GM20000 (cell line): ENCODE results near the gene HIVEP2.

Experiments
- DNase-seq: peaks from one replicate; pipeline ENCODE4 v3.0.0; 2012; ENCODE audit warnings: low spot score
- CTCF ChIP-seq: IDR thresholded peaks from 2 replicates; pipeline ENCODE4 v1.5.1; 2012; ENCODE audit warnings: mild to moderate bottlenecking, control low read depth; ENCODE audit errors: extremely low read depth, missing control alignments

The HIVEP2 gene

DNA sequence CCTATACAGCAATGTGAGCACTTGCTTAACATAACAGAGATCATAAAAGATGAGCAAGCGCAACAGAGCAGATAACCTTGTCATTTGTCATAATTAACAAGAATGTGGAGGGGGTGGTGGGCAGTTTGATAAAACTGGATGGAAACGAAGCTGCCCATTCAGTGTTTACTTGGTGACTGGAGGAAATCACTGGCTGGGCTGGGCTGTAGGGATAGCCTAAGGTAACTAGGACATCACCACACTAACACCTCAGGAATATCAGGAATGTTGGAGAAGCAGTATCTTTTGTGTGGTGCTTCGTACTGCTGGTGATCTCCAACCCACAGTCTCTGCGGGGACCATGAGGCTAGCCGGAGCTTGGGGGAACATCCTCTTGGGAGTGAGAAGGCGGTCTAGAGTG is 218.4 kb downstream of the HIVEP2 start:
- no peak for DNase-seq

DNA sequence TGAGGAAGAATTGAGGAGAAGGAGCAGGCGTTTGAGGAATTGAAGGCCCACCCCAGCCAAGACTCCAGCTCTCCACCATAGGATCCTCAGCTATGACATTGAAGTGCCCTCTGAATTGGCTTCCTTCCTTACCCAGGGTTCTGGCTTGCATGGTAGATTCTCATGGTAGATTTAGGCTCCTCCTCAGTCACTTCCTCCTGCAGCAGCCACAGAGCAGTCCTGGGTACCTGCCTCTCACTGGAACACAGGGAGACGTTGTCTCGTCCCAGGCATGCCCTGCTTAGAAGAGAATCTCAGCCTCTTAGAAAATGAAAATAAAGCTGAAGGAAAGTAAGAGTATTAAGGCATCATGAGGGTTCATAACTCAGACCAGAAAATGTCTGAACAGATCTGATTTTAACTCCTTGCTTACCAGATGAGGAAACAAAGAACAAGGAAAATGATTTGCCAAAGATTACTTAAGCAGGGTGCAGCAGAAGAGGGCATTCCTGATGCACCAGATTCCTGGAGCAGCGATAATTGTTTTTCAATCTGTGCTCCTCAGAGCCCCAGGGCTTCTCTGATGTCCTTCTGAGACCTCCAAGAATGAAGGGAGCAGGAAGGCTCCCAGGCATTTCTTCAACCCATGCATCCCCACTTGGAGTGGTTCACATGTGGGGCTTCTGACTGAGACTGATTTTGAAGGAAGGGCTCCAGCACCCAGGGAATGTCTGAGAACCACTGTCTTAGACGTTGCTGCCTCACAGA is 219.8 kb downstream of the HIVEP2 start:
- no peak for DNase-seq
- no peak for TF ChIP-seq CTCF

More for the DNA sequence above, 218.4 kb downstream of the HIVEP2 start:
- TF ChIP-seq CTCF, result no peak

- no peak for DNase-seq
- no peak for TF ChIP-seq CTCF
Measured at GRCh38 chr6:142722841-142723240, 222.1 kb downstream of the HIVEP2 start.

GRCh38 chr6:142722012-142722411 is 223.0 kb downstream of the HIVEP2 start:
- TF ChIP-seq CTCF, result no peak

DNA sequence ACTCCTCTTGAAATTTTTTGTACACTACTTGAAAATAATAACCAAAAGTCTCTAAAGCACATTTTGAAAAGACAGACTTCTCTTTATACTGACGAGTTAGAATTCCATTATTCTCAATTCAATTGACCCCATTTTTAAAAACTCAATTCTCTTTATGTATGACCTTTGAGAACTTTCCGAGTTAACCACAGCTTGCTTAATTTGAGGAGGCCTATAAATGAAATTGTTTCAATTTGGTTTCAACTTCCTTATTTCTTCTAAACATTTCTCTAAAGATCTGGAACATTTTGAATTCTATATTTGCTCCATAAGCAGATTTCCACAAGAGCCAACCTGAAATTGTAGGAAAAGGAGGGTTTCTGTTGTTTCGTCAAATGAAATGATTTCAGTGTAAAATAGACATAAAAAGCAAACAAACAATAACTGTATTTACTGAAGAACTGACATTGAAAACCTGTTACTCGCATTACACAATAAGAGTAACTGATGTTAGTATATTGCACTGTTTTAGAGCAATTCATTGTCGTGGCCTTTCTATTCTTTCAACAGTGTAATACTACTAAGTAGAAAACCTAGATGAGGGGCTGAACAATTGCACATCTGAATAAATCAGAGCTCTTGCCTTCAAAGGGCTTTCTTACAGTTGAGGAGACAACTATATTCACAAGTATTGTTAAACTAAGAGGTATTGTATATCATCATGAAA is 223.6 kb downstream of the HIVEP2 start:
- DNase-seq, result no peak
- TF ChIP-seq CTCF, result no peak

More at GRCh38 chr6:142722012-142722411, 223.0 kb downstream of the HIVEP2 start:
- no peak for DNase-seq

DNA sequence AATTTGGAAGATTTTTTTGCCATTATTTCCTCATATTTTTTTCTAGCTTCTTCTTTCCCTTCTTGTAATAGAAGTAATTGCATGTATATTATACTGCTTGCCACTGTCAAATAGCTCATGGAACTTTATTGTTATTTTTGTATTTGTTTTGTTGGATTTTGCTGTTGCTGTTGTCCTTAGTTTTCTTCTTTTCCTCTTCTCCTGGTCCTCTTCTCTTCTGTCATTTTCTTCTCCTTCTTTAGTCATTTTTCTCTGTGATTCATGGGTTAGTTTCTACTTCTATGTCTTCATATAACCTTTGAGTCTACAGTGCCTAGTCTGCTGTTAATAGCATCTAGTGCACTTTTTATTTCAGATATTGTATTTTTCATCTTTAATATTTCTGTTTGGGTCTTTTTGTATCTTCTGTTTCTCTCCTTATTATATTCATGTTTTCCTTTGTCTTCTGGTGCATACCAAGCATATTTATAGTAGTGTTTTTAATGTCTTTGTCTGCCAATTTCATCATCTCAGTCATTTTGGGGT is 226.2 kb downstream of the HIVEP2 start:
- TF ChIP-seq CTCF, result no peak
- no peak for DNase-seq

GRCh38 chr6:142716097-142716496 is 228.9 kb downstream of the HIVEP2 start:
- no peak for TF ChIP-seq CTCF
- no peak for DNase-seq
